ENCODE data around the gene GULP1. TPM values are rescaled to one million over a fixed set of nuclear protein-coding genes. Genes with fewer than 3 reads are reported as not detected.

The GULP1 gene
- total RNA-seq, 1 donor from 2014 or later, result 17.7 TPM

- no peak for TF ChIP-seq CTCF (IDR thresholded peaks at IDR 0.05; ENCODE audit: partially characterized antibody, unreplicated experiment)
- Mint-ChIP-seq H3K27me3 (ENCODE audit: unreplicated experiment) (peaks cover 2% of the 10 kb centered on the region), H3K4me3 (ENCODE audit: unreplicated experiment) (no peak overlapping the region), H3K27ac (ENCODE audit: unreplicated experiment) (no peak overlapping the region), H3K36me3 (ENCODE audit: unreplicated experiment) (peaks cover 11% of the 10 kb centered on the region), H3K4me1 (ENCODE audit: low read depth, unreplicated experiment) (peaks cover 3% of the 10 kb centered on the region), H3K9me3 (ENCODE audit: unreplicated experiment) (no peaks in the 10 kb centered on the region)
- DNase-seq, result no peak
Observed at GRCh38 chr2:188410504-188411235, 119.0 kb downstream of the GULP1 start.

- Mint-ChIP-seq H3K27ac (ENCODE audit: unreplicated experiment) (no peak overlapping the region), H3K27me3 (ENCODE audit: unreplicated experiment) (peaks cover 2% of the 10 kb centered on the region), H3K9me3 (ENCODE audit: unreplicated experiment) (no peaks in the 10 kb centered on the region), H3K4me1 (ENCODE audit: low read depth, unreplicated experiment) (peaks cover 3% of the 10 kb centered on the region), H3K4me3 (ENCODE audit: unreplicated experiment) (no peak overlapping the region), H3K36me3 (ENCODE audit: unreplicated experiment) (peaks cover 5% of the 10 kb centered on the region)
- TF ChIP-seq CTCF (IDR thresholded peaks at IDR 0.05; ENCODE audit: partially characterized antibody, unreplicated experiment), result no peak
- no peak for DNase-seq
Observed at GRCh38 chr2:188412190-188412589, 120.5 kb downstream of the GULP1 start.

- H3K9me3 Mint-ChIP-seq (ENCODE audit: unreplicated experiment), result no peaks in the 10 kb centered on the region
- H3K4me1 Mint-ChIP-seq (ENCODE audit: low read depth, unreplicated experiment), result peaks cover 3% of the 10 kb centered on the region
- H3K27me3 Mint-ChIP-seq (ENCODE audit: unreplicated experiment), result no peaks in the 10 kb centered on the region
- H3K4me3 Mint-ChIP-seq (ENCODE audit: unreplicated experiment), result no peak overlapping the region
- TF ChIP-seq CTCF (IDR thresholded peaks at IDR 0.05; ENCODE audit: partially characterized antibody, unreplicated experiment), result no peak
- peaks cover 5% of the 10 kb centered on the region for H3K36me3 Mint-ChIP-seq (ENCODE audit: unreplicated experiment)
- DNase-seq, result no peak
- H3K27ac Mint-ChIP-seq (ENCODE audit: unreplicated experiment), result no peak overlapping the region
Observed at GRCh38 chr2:188414411-188414810, 122.7 kb downstream of the GULP1 start.

- Mint-ChIP-seq H3K36me3 (ENCODE audit: unreplicated experiment) (peaks cover 5% of the 10 kb centered on the region), H3K4me3 (ENCODE audit: unreplicated experiment) (no peak overlapping the region), H3K27ac (ENCODE audit: unreplicated experiment) (no peak overlapping the region), H3K9me3 (ENCODE audit: unreplicated experiment) (no peaks in the 10 kb centered on the region), H3K27me3 (ENCODE audit: unreplicated experiment) (no peaks in the 10 kb centered on the region), H3K4me1 (ENCODE audit: low read depth, unreplicated experiment) (peaks cover 3% of the 10 kb centered on the region)
- no peak for TF ChIP-seq CTCF (IDR thresholded peaks at IDR 0.05; ENCODE audit: partially characterized antibody, unreplicated experiment)
- DNase-seq, result no peak
Observed at GRCh38 chr2:188414869-188415753, 123.4 kb downstream of the GULP1 start.

GRCh38 chr2:188415754-188416083 is 124.0 kb downstream of the GULP1 start:
- no peak for TF ChIP-seq CTCF (IDR thresholded peaks at IDR 0.05; ENCODE audit: partially characterized antibody, unreplicated experiment)
- Mint-ChIP-seq H3K27me3 (ENCODE audit: unreplicated experiment) (no peaks in the 10 kb centered on the region), H3K4me3 (ENCODE audit: unreplicated experiment) (no peak overlapping the region), H3K4me1 (ENCODE audit: low read depth, unreplicated experiment) (peaks cover 3% of the 10 kb centered on the region), H3K9me3 (ENCODE audit: unreplicated experiment) (no peaks in the 10 kb centered on the region), H3K36me3 (ENCODE audit: unreplicated experiment) (peaks cover 5% of the 10 kb centered on the region), H3K27ac (ENCODE audit: unreplicated experiment) (no peak overlapping the region)
- no peak for DNase-seq

Measured in glutamatergic neuron (in vitro differentiated cells).